ENCODE data around the gene SPTBN1. TPM values are rescaled to one million over a fixed set of nuclear protein-coding genes. Genes with fewer than 3 reads are reported as not detected.

Gene SPTBN1
- polyA plus RNA-seq, 4 donors = 236 to 293 (median 257) TPM

DNA sequence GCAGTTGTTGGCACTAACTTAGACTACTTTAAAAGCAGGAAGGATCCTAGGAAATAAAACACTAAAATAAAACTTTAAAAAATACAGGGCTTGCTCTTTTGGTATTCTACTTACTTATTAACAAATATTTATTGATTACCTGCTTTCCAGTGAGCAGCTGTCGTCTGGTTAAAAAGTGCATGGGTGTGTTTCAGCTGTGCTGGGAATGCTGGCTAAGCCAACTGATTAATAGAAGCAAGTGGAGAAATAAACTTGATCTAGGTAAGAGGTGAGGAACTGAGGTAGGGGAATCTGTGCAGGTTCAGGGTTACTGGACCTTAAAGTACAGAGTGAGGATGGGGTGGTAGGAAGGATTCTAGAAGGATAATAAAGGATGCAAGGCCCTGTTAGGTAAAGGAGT, 110.8 kb downstream of the SPTBN1 start:
- DNase-seq (ENCODE audit: low read depth in 4 of 4, low spot score in 3 of 4) = no peak

GRCh38 chr2:54568876-54569321, 112.8 kb downstream of the SPTBN1 start:
- no peak for DNase-seq (ENCODE audit: low read depth in 4 of 4, low spot score in 3 of 4)

DNA sequence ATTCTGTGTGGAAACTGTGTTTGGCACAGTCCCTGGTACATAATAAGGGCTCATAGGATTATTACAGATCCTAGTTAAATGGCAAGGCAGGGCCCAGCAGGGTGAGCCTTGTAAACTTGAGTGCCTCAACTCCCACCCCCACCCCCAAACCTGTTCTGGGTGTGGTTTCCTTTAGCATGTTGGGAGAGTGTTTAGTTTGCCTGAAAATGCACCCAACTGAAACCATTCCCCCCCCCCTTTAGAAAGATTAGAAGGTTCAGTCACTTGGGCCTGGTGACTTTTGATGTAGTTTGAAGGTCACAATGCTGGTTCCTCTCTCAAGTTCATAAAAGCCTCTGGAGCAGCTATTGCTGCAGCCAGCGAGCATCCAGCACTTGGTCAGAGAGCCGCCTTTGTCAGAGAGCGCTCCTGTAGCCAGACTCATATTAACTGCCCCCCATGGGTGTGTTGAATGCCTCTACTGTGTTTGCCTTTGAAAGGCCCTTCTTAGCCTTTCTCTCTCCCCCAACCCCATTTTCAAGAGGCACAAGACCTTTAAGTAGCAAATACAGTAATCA, 113.7 kb downstream of the SPTBN1 start:
- no peak for DNase-seq (ENCODE audit: low read depth in 4 of 4, low spot score in 3 of 4)

DNA sequence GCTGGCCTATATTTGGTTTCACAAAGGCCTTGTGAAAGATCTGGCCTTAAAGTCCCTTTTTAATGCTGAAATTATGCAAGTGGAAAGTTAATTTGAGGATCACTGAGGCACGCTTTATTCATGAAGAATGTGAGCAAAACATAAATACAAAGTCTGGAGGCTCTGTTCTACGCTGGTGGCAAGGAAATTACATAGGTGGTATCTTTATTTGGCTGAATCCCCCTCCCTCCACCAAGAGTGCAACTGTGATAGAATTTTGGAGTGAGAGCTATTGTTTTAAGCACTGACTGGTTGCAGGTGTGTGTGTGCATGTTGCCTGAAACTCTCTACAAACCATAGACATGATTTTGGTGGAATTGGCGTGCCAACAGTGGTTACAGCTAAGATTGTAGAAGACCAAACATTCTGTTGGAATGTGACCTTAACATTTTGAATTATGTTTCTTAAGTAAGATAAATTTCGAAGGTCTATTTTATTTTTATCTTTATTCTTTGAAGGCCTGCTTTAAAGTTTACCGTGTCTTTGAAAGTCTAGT, 114.3 kb downstream of the SPTBN1 start:
- DNase-seq (ENCODE audit: low read depth in 4 of 4, low spot score in 3 of 4) = no peak

DNA sequence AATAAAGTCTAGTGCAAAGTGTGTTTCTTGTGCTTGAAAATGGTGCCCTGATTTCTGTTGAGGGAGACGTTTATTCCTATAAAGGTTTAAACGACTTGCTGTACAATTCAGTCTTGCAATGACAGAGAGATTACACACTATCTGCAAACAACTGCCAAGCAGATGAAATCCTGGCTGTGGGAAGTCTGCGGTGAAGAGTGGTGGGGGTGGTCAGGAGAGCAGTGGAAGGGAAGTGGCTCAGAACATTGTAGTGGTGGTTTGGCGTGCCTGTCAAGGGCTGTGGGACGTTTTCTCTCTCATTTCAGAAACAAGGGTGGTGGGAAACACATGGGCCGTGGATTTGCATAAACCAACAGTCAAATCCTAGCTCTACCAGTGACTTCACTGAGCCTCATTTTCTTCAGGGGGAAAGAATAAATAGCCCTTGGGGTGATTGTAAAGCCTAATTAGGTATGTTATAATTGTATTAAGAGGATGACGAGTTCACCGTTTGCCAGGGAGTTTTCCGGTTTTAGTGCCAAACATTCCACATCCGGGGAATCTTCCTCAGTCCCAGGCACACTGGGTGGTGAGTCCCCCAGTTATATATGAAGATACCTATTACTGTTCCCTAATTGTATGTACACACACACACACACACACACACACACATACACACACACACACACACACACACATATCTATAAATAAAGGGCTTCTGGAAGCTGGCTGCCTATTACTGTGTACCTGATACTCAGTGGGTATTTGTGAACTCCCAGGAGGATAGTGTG, 115.0 kb downstream of the SPTBN1 start:
- no peak for DNase-seq (ENCODE audit: low read depth in 4 of 4, low spot score in 3 of 4)

DNA sequence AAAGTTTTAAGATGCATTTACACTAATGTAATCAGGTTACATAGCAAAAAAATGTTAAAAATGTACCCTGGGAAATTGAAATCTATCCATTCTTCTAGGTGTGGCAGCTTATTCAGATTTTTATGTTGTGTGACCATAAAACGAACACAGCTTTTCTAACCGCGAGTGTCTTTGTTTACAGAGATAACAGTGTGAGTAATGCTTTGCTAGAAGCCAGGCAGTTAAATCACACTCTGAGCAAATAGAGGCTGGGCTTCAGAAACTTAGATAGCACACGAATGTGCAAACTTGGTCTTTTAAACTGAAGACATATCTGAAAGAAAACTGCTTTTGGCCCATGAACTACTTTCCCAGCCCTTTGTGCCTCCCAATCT, 116.1 kb downstream of the SPTBN1 start:
- no peak for DNase-seq (ENCODE audit: low read depth in 4 of 4, low spot score in 3 of 4)

DNA sequence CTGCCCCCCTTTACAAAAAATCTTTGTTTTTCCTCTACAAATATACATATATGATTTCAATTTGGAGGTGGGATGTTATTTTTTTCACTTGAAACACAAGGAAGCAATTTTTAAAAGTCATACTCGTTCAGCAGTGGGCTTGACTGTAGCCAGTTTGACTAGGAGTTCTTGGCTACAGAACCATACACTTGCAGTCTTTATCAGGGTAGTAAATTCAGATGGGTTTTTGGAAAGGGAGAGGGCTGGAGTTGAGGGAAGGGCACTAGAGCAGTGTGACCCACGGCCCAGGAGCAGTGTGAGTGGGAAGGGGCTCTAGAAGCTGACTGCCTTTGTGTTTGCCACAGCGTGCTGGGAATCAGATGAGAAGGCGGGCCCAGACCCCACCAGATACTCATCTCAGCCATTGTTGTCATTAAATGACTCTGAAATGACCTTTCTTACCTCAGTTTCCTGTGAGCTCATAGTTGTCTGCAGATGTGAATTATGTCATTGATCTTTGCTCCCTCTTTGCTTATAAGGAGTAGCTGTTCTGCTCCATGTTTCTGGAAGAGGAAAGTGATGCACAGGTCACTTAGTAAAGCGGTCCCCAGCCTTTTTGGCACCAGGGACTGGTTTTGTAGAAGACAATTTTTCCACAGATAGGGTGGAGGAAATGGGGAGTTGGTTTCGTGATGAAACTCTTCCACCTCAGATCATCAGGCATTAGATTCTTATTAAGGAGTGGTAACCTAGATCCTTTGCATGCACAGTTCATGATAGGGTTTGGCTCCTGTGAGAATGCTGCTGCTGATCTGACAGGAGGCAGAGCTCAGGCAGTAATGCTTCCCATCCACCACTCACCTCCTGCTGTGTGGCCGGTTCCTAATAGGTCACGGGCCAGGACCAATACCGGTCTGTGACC, 116.8 kb downstream of the SPTBN1 start:
- DNase-seq (ENCODE audit: low read depth in 4 of 4, low spot score in 3 of 4) = no peak

- no peak for DNase-seq (ENCODE audit: low read depth in 4 of 4, low spot score in 3 of 4)
Observed at GRCh38 chr2:54573537-54573919, 117.4 kb downstream of the SPTBN1 start.

- DNase-seq (ENCODE audit: low read depth in 4 of 4, low spot score in 3 of 4) = no peak
Observed at GRCh38 chr2:54574107-54574859, 118.2 kb downstream of the SPTBN1 start.

DNA sequence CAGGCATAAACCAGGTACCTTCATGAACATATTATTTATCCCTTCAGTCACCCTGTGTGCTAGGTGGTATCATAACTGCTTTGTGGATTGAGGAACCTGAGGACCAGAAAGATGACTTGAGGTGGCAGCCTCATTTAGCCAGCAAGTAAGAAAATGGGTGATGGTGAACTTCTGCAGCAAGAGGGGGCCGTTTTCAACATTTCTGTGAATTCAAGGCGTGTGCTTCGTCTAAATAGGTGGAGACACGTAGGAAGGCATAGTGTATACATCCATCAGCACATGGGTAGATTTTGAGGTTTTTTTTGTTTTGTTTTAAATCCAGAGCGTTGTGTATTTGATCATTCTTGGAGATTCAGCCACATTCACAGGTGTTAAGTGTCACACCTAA, 118.7 kb downstream of the SPTBN1 start:
- no peak for DNase-seq (ENCODE audit: low read depth in 4 of 4, low spot score in 3 of 4)

GRCh38 chr2:54575379-54575888, 119.3 kb downstream of the SPTBN1 start:
- DNase-seq (ENCODE audit: low read depth in 4 of 4, low spot score in 3 of 4) = no peak

GRCh38 chr2:54577035-54577434, 120.9 kb downstream of the SPTBN1 start:
- no peak for DNase-seq (ENCODE audit: low read depth in 4 of 4, low spot score in 3 of 4)

DNA sequence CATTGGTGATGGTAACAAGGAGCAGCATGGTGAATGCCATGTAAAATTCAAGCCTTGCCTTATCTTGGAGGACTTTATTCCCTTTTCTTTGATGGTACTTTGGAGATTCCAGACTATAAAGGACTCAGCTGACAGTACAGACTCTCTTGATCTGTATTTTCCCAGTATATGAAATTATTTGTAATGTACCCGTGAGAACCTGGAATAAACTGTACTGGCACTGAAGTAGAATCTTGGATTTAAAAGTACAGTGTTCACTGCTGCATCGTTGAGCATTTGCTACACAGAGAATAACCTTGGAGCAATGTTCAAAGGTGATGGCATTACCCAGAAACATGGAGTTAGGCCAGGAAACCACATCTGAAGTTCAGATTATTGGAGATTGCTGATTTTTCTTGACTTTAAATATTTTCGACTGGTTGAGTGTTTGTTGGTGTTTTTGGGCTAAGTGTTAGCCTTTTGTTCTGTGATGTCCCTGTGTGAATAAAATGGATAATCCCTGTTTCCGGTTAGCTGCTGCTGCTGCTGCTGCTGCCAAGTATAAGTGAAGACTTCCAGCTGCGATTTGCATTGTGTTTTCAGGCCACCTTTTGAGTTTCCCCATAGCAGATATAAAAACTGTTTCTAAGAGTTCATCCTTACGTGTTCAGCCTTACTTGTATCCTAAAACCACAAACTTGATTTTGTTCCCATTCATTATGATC, 122.0 kb downstream of the SPTBN1 start:
- DNase-seq (ENCODE audit: low read depth in 4 of 4, low spot score in 3 of 4) = no peak

GRCh38 chr2:54578648-54579045, 122.5 kb downstream of the SPTBN1 start:
- DNase-seq (ENCODE audit: low read depth in 4 of 4, low spot score in 3 of 4) = no peak

DNA sequence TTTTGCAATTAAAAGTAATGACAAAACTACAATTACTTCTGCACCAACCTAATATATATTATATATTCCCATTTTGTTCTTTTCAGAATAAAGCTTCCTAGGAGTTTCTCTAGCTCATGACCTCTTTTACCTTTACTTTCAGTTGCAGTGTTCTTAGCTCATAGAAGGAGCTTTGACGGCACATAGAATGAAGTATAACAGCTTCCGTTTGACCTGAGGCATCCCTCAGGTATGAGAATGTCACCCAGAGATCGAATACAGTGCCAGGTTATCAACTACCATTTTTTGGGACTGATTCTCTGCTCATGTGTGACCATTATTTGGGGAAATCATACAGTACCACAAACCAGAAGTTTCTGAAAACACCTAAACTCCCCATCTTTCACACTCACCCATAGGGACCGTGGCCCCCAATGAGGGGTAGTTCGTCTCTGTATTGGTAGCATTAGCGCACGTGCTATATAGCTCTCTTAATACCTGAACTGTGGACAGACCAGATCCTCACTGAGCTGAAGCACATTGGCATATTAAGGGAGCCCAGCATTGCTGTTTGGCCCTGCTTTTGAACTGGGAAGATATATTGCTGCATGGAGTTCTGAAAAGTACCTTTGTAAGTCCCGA, 123.0 kb downstream of the SPTBN1 start:
- no peak for DNase-seq (ENCODE audit: low read depth in 4 of 4, low spot score in 3 of 4)

- DNase-seq (ENCODE audit: low read depth in 4 of 4, low spot score in 3 of 4) = no peak
Observed at GRCh38 chr2:54579682-54580620, 123.8 kb downstream of the SPTBN1 start.

- no peak for DNase-seq (ENCODE audit: low read depth in 4 of 4, low spot score in 3 of 4)
Observed at GRCh38 chr2:54581326-54582039, 125.4 kb downstream of the SPTBN1 start.

DNA sequence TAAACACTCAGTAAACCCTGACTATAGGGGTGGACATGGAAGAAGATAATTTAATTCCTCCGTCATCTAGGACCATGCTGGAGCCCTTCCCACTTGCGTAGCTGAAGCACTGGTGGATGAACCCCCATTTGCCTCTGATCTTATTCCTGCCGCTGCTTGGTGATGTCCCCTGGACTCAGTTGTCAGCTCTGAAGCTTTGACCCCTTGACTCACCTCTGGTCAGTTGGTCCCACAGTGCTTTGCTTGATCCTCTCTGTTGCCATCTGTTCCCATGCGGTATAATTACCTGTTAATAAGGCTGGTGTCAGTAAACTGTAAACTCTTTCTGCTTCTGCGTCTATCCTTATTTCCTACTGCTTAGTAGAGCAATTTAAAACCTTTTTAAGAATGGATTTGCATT, 126.9 kb downstream of the SPTBN1 start:
- DNase-seq (ENCODE audit: low read depth in 4 of 4, low spot score in 3 of 4) = no peak

Measured in left renal pelvis (tissue), 4 donors.